ENCODE data around the gene RELA. TPM values are rescaled to one million over a fixed set of nuclear protein-coding genes. Genes with fewer than 3 reads are reported as not detected.
A peak's percentile ranks its signal among the peaks of the same experiment; 100 is the strongest.

RELA gene
- total RNA-seq, 1 donor from 2014 or later = 62.6 TPM

GRCh38 chr11:65609229-65609628 lies 53.5 kb downstream of the RELA start:
- no peak for TF ChIP-seq CTCF (IDR thresholded peaks at IDR 0.05; ENCODE audit: unreplicated experiment)
- peak overlapping the region; percentile 81 for H3K4me3 Mint-ChIP-seq (ENCODE audit: unreplicated experiment)
- H3K27ac Mint-ChIP-seq (ENCODE audit: unreplicated experiment) = peak overlapping the region; percentile 13
- no peaks in the 10 kb centered on the region for H3K9me3 Mint-ChIP-seq (ENCODE audit: unreplicated experiment)
- peaks cover 23% of the 10 kb centered on the region for H3K27me3 Mint-ChIP-seq (ENCODE audit: unreplicated experiment)
- peaks cover 58% of the 10 kb centered on the region for H3K36me3 Mint-ChIP-seq (ENCODE audit: low read depth, unreplicated experiment)
- peaks cover 56% of the 10 kb centered on the region for H3K4me1 Mint-ChIP-seq (ENCODE audit: unreplicated experiment)
- no peak for DNase-seq (ENCODE audit: low spot score)

- H3K27me3 Mint-ChIP-seq (ENCODE audit: unreplicated experiment) = peaks cover 23% of the 10 kb centered on the region
- H3K27ac Mint-ChIP-seq (ENCODE audit: unreplicated experiment) = no peak overlapping the region
- peaks cover 72% of the 10 kb centered on the region for H3K36me3 Mint-ChIP-seq (ENCODE audit: low read depth, unreplicated experiment)
- H3K4me1 Mint-ChIP-seq (ENCODE audit: unreplicated experiment) = peaks cover 60% of the 10 kb centered on the region
- DNase-seq (ENCODE audit: low spot score) = no peak
- H3K9me3 Mint-ChIP-seq (ENCODE audit: unreplicated experiment) = no peaks in the 10 kb centered on the region
- H3K4me3 Mint-ChIP-seq (ENCODE audit: unreplicated experiment) = peak overlapping the region; percentile 42
- TF ChIP-seq CTCF (IDR thresholded peaks at IDR 0.05; ENCODE audit: unreplicated experiment) = no peak
Observed at GRCh38 chr11:65607614-65608426, 54.9 kb downstream of the RELA start.

- H3K27me3 Mint-ChIP-seq (ENCODE audit: unreplicated experiment) = peaks cover 19% of the 10 kb centered on the region
- H3K4me3 Mint-ChIP-seq (ENCODE audit: unreplicated experiment) = peak overlapping the region; percentile 83
- TF ChIP-seq CTCF (IDR thresholded peaks at IDR 0.05; ENCODE audit: unreplicated experiment) = no peak
- peak; percentile 91 for DNase-seq (ENCODE audit: low spot score)
- no peak overlapping the region for H3K27ac Mint-ChIP-seq (ENCODE audit: unreplicated experiment)
- peaks cover 66% of the 10 kb centered on the region for H3K36me3 Mint-ChIP-seq (ENCODE audit: low read depth, unreplicated experiment)
- peaks cover 54% of the 10 kb centered on the region for H3K4me1 Mint-ChIP-seq (ENCODE audit: unreplicated experiment)
- H3K9me3 Mint-ChIP-seq (ENCODE audit: unreplicated experiment) = no peaks in the 10 kb centered on the region
Observed at GRCh38 chr11:65606876-65607613, 55.7 kb downstream of the RELA start.

- Mint-ChIP-seq H3K4me3 (ENCODE audit: unreplicated experiment) (peak overlapping the region; percentile 69), H3K27ac (ENCODE audit: unreplicated experiment) (no peak overlapping the region)
Observed at GRCh38 chr11:65604258-65604657, 58.5 kb downstream of the RELA start.

More at GRCh38 chr11:65604258-65604657, 58.5 kb downstream of the RELA start:
- peaks cover 31% of the 10 kb centered on the region for H3K4me1 Mint-ChIP-seq (ENCODE audit: unreplicated experiment)
- H3K9me3 Mint-ChIP-seq (ENCODE audit: unreplicated experiment) = no peaks in the 10 kb centered on the region
- no peak for TF ChIP-seq CTCF (IDR thresholded peaks at IDR 0.05; ENCODE audit: unreplicated experiment)
- H3K36me3 Mint-ChIP-seq (ENCODE audit: low read depth, unreplicated experiment) = peaks cover 54% of the 10 kb centered on the region
- no peak for DNase-seq (ENCODE audit: low spot score)
- peaks cover 22% of the 10 kb centered on the region for H3K27me3 Mint-ChIP-seq (ENCODE audit: unreplicated experiment)

Small RNAs within 50 kb of the gene (microRNA-seq; reads per million reads assigned to microRNA genes)
- gene MIR4489 (ENCODE audit: unreplicated experiment) (1.3 reads per million, percentile 19 among the genes with 10 or more reads in this experiment), gene MIR4690 (ENCODE audit: unreplicated experiment) (0.49 reads per million)

Other genes with a start within 250 kb of the RELA start
- gene NEAT1, start 240.1 kb downstream of the RELA start, total RNA-seq (ENCODE audit: unreplicated experiment) = 43.4 TPM
- 4,747 TPM for gene MALAT1, start 163.9 kb downstream of the RELA start, total RNA-seq (ENCODE audit: unreplicated experiment)
- 99.1 TPM for gene SCYL1, start 137.8 kb downstream of the RELA start, total RNA-seq (ENCODE audit: unreplicated experiment)
- gene LTBP3, start 104.6 kb downstream of the RELA start, total RNA-seq (ENCODE audit: unreplicated experiment) = 1.7 TPM
- 37.4 TPM for gene ZNRD2, start 92.4 kb downstream of the RELA start, total RNA-seq (ENCODE audit: unreplicated experiment)
- gene FAM89B, start 90.4 kb downstream of the RELA start, total RNA-seq (ENCODE audit: unreplicated experiment) = 44.7 TPM
- gene EHBP1L1, start 86.9 kb downstream of the RELA start, total RNA-seq (ENCODE audit: unreplicated experiment) = 4.7 TPM
- 2.0 TPM for gene KCNK7, start 67.1 kb downstream of the RELA start, total RNA-seq (ENCODE audit: unreplicated experiment)
- 238 TPM for gene MAP3K11, start 48.7 kb downstream of the RELA start, total RNA-seq (ENCODE audit: unreplicated experiment)
- 76.1 TPM for gene PCNX3, start 47.1 kb downstream of the RELA start, total RNA-seq (ENCODE audit: unreplicated experiment)
- 267 TPM for gene SIPA1, start 24.8 kb downstream of the RELA start, total RNA-seq (ENCODE audit: unreplicated experiment)
- 28.2 TPM for gene KAT5, start 49.3 kb upstream of the RELA start, total RNA-seq (ENCODE audit: unreplicated experiment)
- 38.6 TPM for gene RNASEH2C, start 57.9 kb upstream of the RELA start, total RNA-seq (ENCODE audit: unreplicated experiment)
- 3.4 TPM for gene AP5B1, start 118.1 kb upstream of the RELA start, total RNA-seq (ENCODE audit: unreplicated experiment)
- gene OVOL1, start 124.1 kb upstream of the RELA start, total RNA-seq (ENCODE audit: unreplicated experiment) = not detected
- 1.2 TPM for gene SNX32, start 171.0 kb upstream of the RELA start, total RNA-seq (ENCODE audit: unreplicated experiment)
- gene CFL1, start 195.3 kb upstream of the RELA start, total RNA-seq (ENCODE audit: unreplicated experiment) = 1,740 TPM
- 73.8 TPM for gene MUS81, start 197.5 kb upstream of the RELA start, total RNA-seq (ENCODE audit: unreplicated experiment)
- gene EFEMP2, start 209.9 kb upstream of the RELA start, total RNA-seq (ENCODE audit: unreplicated experiment) = 248 TPM
- gene CTSW, start 216.9 kb upstream of the RELA start, total RNA-seq (ENCODE audit: unreplicated experiment) = not detected
- gene FIBP, start 225.6 kb upstream of the RELA start, total RNA-seq (ENCODE audit: unreplicated experiment) = 75.6 TPM
- gene CCDC85B, start 227.8 kb upstream of the RELA start, total RNA-seq (ENCODE audit: unreplicated experiment) = 90.7 TPM
- 1.3 TPM for gene FOSL1, start 237.5 kb upstream of the RELA start, total RNA-seq (ENCODE audit: unreplicated experiment)